GM19324 (cell line): Measurements from ENCODE around the gene SYT9.

Experiments used
- ATAC-seq: cut with Tn5 transposase; IDR thresholded peaks from one replicate; pipeline ENCODE4 v1.9.1; 2021; ENCODE audit warnings: mild to moderate bottlenecking, moderate library complexity; ENCODE audit not compliant: unreplicated experiment, low FRiP score

SYT9 gene

DNA sequence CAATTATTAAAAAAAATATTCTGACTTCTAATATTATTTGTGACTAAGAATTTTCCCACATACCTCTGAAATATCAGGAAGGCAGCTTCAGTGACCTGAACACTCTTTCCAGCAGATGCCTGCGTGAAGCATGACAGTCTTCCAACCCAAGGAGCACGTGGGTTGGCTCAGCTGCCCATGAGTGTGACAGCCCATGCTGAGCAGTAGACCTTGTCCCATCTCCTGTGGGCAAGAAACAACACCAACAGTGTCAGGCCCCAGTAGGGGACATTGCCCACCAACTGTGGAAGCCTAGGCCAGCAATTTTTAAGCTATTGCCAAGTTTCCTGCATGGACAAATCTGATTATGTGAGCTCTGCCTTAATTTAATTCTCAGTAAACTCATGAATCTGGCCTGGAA lies 167.2 kb downstream of the SYT9 start:
- ATAC-seq = no peak

DNA sequence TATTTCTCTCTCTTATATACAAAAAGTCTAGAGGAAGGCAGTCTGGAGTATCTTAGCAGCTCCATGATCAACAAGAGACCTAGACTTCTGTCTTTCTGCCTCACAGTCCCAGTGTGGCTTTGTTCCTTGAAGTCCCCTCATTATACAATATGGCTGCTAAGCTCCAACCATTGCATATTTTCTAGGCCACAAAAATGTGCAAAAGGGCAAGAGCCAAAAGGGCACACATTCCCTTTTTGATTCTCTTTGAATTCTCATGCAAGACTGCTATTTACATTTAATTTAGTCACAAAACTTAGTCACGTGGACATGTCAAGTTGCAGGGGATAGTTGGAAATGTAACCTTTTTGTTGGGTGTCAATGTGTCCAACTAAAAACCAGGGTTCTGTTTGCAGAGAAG lies 169.4 kb downstream of the SYT9 start:
- no peak for ATAC-seq

DNA sequence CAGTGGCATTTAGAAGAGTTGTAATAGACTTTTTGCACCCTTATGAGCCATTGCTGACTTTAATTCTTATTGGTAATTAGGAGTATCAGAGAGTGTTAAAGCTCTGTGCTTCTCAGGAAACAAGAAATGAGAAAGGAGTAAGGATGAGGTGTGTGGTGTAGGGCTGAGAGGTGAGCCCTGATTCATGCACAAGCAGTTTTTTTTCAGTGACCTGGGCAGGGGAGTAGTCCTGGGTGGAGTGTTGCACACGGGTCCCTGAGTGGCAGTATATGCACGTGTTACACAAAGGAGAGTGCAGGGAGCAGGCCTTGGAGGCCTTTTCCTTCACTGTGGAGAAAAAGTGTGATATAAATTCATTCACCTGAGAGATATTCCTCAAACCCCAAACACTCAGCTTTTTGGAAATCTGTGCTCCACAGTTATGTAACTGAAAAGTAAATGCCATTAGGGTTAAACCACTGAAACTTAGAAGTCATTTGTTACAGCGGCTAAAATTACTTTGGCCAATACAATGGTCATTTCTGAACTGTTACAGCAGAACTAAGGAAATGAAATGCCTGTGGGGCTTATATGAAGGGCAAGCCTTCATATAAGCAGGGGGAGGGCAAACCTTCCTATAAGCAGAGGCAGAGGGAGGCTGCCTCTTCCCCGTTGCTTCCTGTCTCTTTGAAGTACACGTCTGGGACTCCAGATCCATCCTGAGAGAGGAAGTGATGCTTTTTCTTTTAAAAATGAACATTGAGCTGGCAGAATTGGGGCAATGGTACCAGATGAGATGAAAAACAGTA lies 171.0 kb downstream of the SYT9 start:
- ATAC-seq = no peak

DNA sequence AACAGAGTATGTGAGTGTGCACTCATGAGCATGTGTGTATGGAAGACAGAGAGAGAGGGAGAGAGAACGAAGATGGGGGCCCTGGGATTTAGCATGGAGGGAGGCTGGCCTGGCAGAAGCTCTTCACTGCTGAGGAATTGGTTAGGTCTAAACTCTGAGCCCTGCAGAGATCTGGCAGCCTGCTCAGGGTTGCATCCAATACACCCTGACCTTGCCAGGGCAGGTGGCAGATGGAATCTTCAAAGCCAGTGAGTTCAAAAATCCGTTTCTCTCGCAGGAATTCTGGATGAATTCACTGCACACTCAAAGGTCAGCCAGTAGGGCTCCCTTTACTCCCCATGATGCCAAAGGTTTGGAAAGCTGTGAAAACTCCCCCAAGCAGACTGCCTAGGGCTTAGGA lies 172.2 kb downstream of the SYT9 start:
- ATAC-seq = no peak

DNA sequence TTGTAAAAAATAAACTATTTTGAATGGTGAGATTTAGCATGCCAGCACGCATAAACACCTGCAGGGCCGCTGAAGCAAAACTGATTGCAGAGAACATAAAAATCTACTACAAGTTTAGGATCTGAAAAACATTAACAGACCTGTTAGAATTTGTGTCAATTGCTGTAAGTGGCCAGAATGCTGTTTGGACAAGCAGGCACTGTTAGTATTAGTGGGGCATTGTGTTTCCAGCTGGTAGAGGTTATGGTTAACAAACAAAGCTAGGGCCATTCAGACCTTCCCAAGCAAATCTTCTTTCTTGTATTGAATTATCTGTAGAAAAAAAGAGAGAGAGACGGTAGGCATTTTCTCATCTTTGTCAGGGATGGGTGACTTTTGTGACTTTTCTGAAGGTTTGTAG lies 176.0 kb downstream of the SYT9 start:
- ATAC-seq = no peak

DNA sequence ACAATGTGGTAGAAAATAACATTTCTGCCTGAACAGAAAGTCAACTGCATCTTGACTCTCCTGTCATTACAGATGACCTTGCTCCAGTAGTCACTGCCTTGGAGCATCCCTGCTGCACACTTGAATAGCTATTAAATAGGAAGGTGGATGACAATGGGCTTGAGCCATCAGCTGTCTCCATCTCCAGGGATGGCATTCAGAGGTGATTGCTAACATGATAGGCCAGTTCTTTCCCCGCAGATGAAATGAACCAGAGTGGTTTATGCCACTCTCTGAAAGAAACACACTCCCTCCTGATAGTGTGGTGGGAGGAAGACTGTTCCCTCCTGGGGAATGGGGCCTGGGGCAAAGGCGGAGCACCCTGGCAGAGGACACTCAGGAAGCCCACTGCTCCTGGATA lies 176.5 kb downstream of the SYT9 start:
- no peak for ATAC-seq

DNA sequence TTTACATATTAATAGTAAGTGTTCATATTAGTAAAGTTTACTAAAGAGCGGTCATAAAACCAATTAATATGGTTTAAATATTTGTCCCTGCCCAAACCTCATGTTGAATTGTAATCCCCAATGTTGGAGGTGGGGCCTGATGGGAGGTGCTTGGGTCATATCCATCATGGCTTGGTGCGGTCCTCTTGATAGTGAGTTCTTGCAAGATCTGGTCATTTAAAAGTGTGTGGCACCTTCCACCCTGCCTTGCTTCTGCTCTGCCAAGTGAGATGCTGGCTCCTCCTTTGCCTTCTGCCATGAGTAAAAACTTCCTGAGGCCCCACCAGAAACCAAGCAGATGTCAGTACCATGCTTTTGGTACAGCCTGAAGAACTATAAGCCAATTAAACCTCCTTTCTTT lies 178.8 kb downstream of the SYT9 start:
- ATAC-seq = no peak

DNA sequence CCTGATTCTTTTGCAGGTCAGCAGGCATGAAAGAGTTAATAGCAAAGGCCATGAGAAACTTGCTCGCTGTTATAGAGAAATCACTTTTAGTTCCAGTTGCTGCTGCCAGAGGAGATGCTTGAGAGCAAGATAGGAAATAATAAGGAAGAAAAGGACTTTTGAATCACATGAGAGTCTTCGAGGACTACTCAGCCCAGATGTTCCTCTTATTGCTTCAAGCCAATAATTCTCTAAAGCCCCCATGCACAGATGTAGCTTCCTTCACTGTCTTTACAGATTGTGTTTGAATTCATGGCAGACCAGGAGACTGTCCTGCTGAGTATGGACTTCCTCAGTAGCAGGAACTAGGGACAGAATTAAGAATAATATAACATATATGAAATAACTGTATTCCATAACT lies 183.5 kb downstream of the SYT9 start:
- ATAC-seq = no peak

DNA sequence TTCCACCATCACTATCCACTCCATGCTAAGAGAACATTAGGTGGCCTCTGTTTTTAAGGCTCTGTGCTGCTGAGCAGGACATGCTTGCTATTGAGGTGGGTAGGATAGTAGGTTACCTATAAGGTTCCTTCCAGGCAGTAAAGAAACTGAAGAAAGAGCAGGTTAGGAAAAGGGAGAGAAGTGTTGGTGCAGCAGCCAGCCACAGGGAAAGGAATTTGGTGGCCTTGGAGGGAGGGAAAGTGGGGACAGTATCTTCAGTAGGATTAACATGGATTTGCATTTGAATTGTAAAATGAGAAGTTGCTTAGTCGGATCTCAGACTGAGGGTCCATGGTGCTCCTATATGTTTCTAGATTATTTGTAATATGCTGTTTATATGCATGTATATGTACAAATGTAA lies 184.4 kb downstream of the SYT9 start:
- ATAC-seq = no peak

DNA sequence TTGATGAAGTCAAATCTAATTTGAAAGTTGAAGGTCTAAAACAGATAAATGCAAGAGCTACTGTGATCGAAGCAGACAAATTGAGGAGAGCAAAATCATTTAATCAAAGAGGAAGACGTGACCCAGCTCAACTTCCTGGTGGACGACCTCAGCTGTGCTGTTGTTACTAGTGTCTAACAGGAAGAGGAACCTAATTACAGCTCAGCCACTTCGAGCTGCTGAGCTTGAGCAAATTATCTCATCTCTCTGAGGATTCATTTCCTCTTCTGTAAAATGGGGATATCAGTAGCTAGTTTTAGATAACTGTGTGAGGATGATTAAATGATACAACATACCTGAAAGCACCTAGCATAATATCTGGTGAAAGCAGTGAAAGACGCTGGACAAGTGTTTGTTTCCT lies 185.0 kb downstream of the SYT9 start:
- peak; percentile 77 for ATAC-seq

DNA sequence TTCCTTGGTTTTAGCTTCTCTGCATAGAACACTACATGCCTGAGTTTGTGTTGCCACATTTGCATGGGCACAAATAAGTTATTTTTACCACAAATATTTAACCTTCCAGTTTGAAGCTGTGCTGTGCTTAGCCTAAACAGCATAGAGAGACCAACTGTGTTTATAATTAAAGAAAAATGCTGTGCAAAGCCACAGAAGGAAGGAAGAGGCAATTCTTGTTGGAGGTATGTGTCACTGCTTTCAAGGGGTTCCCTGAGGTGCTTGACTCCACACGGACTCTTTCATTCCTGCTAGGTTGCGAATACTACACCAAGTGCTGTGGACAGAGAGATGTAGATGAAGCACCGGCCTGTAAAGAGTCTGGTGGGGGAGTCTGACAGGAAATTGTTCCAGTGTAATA lies 186.0 kb downstream of the SYT9 start:
- ATAC-seq = no peak

DNA sequence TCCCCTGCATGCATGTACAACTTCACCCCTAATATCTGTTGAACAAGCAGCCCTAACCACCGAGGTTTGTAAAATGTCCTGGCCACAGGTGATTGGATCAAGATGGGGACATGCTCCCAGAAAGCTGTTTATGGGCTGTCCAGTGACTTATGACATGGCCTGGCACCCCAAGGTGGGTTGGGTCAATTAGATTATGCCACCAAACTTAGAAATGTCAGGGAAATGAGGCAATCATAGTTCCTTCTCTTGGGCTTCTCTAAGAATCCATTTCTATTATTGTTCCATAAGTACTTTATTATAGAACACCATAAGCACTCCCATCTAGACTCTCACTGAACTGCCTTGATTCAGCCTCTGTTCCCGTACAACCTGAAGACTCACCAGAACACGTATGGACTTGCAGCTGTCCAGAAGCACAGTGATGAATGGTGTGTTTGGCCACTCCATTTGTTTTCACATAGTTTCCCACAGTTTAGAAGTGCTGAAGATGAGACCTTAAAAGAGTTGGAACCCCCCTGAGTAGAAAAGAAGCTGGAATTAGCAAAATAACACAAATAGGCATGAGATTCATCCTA lies 188.1 kb downstream of the SYT9 start:
- no peak for ATAC-seq

DNA sequence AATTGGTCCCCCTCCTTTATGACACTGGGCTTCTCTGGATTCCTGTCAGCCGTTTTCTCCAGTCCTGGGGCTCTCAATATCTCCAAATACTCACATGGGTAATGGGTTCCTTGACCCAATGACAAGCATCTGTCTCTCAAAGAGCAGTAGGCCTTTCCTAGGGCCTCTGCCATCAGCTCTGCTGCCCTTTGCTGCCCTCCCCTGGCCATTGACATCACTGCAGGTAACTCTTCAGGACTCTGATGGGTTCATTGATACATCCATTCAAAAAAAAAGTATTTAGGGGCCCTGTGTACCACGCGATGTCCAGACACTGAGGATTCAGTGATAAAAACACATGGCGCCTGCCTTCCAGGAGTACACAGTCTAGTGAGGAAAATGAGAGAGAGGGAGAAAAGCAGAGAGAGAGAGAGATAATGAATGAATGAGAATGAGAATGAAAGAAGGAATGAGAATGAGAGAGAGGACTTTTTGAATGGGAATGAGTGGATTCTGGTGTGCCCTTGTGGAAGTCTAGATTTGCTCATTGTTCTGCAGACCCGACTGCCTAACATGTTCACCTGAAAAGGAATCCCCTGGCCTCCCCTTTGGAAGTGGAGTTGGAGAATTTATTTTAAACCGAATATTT lies 191.0 kb downstream of the SYT9 start:
- ATAC-seq = peak; percentile 70

DNA sequence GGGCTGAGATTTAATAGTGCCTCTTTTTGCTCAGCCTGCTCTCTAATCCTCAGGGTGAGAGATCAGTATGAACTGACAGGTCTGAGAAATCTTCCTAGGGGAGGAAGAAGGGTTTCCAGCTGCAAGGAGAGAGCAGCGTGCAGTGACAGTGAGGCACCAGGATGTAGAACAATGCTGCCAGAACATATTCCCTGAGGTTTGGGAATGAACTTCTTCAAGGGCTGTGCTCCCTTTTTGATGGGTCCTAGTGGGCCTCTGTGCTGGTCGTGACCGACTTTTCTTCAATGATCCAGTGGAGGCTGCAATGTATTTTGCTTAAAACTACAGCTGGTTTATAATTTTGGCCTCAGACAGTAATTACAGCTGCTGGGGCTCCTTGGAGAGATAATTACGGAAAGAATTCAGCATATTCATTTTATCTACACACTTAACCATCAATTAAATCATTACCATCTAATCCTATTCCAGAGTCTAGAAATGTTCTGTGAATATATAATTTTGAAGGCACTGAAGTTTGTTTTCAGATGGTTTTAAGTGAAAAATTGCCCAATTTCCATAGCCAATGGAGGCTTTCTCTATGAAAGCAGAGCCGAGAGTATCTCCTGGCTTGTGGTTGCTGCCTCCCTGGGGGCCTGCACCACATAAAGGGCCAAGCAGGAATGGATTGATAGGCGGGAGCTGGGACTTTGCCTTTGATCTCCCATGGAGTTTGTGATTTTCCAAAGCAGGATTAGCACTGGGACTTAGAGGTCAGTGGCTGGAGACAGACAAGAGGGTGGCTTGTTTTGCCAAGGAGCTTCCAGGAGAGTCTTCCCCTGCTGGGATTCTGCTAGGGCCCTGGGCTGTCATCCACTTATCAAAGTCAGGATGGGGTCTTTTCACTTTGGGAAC lies 192.6 kb downstream of the SYT9 start:
- no peak for ATAC-seq

DNA sequence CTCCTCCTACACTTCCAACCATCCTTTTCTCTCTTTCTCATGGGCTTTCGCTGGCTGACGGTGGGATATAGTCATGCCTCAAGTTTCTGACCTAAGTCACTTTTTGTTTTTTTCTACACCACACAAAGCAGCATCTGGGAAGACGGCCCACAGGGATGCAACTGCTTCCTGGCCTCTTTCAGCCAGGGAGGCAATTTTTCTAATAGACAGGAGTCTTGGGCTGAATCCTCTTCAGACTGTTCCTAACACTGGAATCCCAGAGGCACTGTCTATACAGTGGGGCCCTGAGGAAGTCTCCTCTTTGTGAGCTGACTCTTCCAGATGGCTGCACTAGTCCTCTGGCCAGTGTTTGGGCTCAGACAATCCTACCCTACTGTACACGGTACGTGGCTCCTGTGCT lies 193.9 kb downstream of the SYT9 start:
- ATAC-seq = no peak

DNA sequence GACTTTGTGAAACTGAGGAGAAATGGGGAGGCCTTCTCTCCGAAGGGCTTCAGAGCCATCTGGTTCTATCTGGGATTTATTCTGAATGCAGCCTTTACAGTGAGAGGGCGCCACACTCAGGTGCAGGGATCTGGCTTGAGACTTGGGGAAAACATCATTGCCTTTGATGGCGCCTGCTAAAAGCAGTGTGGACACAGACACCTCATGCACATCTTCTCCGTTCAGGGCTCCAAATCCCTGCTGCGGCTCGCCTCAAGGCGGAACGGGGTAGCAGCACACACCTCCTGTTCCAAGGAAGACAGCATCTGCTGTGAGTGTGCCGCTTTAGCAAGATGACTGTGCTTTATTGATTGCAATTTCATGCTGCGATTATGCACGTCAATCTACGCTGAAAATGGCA lies 196.5 kb downstream of the SYT9 start:
- ATAC-seq = no peak

DNA sequence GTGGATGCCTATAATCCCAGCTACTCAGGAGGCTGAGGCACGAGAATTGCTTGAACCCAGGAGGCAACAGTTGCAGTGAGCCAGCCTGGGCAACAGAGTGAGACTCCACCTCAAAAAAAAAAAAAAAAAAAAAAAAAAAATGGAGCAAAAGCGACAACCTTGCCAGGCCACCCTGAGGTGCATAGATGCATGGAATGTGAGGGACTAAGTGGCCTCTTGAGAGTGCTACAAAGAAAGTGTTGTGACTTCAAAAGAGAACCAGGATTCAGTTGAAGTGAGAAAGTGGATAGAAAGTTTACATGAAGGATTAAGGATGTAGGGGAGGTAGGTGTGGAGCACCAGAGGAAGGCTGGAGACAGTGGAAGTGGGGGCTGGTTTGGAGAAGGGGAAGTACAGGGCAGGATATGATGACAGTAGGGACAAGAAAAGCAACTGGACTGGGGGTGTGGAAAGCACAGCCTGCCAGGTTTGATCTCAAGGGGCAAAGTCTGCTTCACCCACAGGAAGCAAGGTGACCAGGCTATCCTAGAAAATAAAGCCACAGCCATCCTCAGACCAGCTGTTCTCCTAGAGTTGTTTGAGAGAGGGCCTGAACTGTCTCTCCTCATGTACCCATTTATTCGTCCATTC lies 197.6 kb downstream of the SYT9 start:
- no peak for ATAC-seq

DNA sequence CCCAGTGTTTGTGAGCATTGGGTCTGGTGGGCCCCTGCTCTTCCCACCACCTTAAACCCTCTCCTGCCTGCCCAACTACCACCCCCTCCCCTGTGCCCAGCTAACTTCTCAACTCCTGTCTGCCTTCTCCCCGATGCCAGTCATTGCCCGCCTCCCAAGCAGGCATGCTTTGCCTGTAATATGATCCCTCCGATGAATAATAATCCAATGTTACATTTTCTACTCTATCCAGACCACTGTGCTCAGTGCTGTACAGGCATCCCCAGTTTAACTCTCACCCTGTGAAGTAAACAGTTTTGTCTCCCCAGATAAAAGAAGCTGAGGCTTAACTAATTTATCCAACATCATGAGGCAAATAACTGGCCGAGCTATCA lies 198.1 kb downstream of the SYT9 start:
- ATAC-seq = no peak

DNA sequence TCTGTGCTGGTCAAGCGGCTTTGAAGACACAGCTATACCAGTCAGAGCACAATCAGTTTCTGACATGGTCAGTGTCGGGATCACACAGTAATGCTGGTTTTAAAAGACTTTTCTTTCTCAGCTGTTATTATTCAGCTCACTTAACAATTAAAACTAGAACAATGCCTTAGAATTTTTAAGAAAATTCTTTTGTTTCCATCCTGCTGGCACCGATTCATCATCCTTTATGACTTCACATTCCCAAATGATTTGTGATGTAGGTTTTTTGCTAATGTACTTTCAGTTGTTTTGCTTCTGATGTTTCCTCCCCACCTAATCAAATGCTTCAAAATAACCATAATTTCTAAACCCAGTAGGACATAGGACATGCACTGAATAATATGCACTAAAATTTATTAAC lies 199.1 kb downstream of the SYT9 start:
- ATAC-seq = no peak

DNA sequence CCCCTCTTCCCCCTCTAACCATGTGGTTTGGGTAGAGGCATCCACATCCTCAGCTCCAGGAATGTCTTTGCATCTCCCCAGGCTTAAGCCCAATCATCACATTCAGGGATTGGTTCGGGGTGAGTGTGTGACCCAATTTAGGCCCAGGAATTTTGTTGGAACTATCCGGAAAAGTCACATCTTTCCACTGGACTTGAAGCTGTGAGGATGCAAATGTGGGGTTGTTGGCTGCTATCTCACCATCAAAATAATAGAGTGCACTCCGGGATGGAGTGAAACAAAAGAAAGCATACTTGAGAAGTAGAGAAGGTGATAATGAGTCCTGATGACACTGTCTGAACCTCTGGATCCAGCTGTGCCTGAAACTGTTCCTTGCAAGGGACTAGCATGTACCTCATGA lies 199.8 kb downstream of the SYT9 start:
- ATAC-seq = no peak
